GM12878 (cell line): ENCODE results near the gene RAB4B. TPM values are rescaled to one million over a fixed set of nuclear protein-coding genes. Genes with fewer than 3 reads are reported as not detected.

ENCODE experiments used
- ASH2L ChIP-seq: fragments of 300-600, 200-600 bp; sonication (generic); IDR thresholded peaks from 2 replicates; pipeline ENCODE4 v1.6.1; 2017; ENCODE audit warnings: low read depth, mild to moderate bottlenecking, borderline replicate concordance
- ATF3 ChIP-seq: IDR thresholded peaks from 2 replicates; pipeline ENCODE4 v1.6.1; 2011; ENCODE audit warnings: low read depth, mild to moderate bottlenecking, low read length, moderate library complexity, borderline replicate concordance; ENCODE audit errors: extremely low read depth
- CHD1 ChIP-seq: IDR thresholded peaks from 2 replicates; pipeline ENCODE4 v1.6.1; 2012; ENCODE audit warnings: low read depth, low read length, improper control_type of control experiment
- CREM ChIP-seq: IDR thresholded peaks from 2 replicates; pipeline ENCODE4 v1.6.1; 2014; ENCODE audit warnings: antibody characterized with exemption, low read depth
- E2F4 ChIP-seq: IDR thresholded peaks from 2 replicates; pipeline ENCODE4 v1.6.1; 2012; ENCODE audit warnings: low read depth, low read length, improper control_type of control experiment
- HDAC2 ChIP-seq: fragments of 200-600 bp; sonication (generic); IDR thresholded peaks from 2 replicates; pipeline ENCODE4 v1.6.1; 2017
- IKZF1 ChIP-seq: fragments of 450-650 bp; conservative IDR thresholded peaks from 2 replicates; pipeline ENCODE4 v1.6.1; 2017; ENCODE audit warnings: antibody characterized with exemption, mild to moderate bottlenecking
- KAT2A ChIP-seq: conservative IDR thresholded peaks from 2 replicates; pipeline ENCODE4 v1.6.1; 2011; ENCODE audit warnings: low read depth, low read length; ENCODE audit not compliant: control insufficient read depth
- MEF2B ChIP-seq: fragments of 450-650 bp; IDR thresholded peaks from 2 replicates; pipeline ENCODE4 v1.6.1; 2018; ENCODE audit warnings: mild to moderate bottlenecking, moderate library complexity; ENCODE audit not compliant: partially characterized antibody, poor library complexity, severe bottlenecking
- MTA2 ChIP-seq: fragments of 450-650 bp; IDR thresholded peaks from 2 replicates; pipeline ENCODE4 v1.6.1; 2016; ENCODE audit warnings: low read depth, mild to moderate bottlenecking, moderate library complexity
- RELB ChIP-seq: fragments of 450-650 bp; IDR thresholded peaks from 2 replicates; pipeline ENCODE4 v1.6.1; 2017; ENCODE audit warnings: low read depth, mild to moderate bottlenecking, moderate library complexity
- YBX1 ChIP-seq: fragments of 450-650 bp; IDR thresholded peaks from 2 replicates; pipeline ENCODE4 v1.6.1; 2016; ENCODE audit warnings: antibody characterized with exemption
- polyA plus RNA-seq, 11 experiments: library from polyadenylated mRNA; depleted of rRNA in 4 of 11; unstranded in 6 of 11; stranded (reverse) in 5 of 11; fragments of >200 nt; fragmentation: Nextera tagmentation in 4 of 11; fragmentation: Illumina TruSeq in 1 of 11; extraction: Ambion mirVana in 4 of 11; extraction: Trizol in 1 of 11; gene quantifications; 1 replicate in 1 of 11; 2 replicates in 10 of 11; pipeline versions ENCODE4 v1.2.1 to v1.2.3, GENCODE V29; 2011 to 2016; ENCODE audit warnings: inconsistent platforms in 2 of 11, missing spikeins in 2 of 11, low read depth in 1 of 11
- total RNA-seq, 4 experiments: library from RNA; depleted of rRNA in 3 of 4; stranded (reverse); fragments of >200 nt in 3 of 4; fragmentation: Illumina TruSeq in 1 of 4; extraction: Trizol in 1 of 4; gene quantifications; 2 replicates each; pipeline versions ENCODE4 v1.2.1 to v1.2.3, GENCODE V29; 2013 to 2021
- TF ChIP-seq, protein P1 (sequence below): IDR thresholded peaks from 2 replicates; pipeline ENCODE4 v1.6.1; 2011; ENCODE audit warnings: borderline replicate concordance, low read depth, mild to moderate bottlenecking, moderate library complexity, low read length; ENCODE audit not compliant: insufficient read depth, poor library complexity, severe bottlenecking

Gene RAB4B
- total and polyA plus RNA-seq, 10 of the 15 experiments (the other 5 are each of a cell fraction or from before 2014, with no cell fraction given) = 0.60 to 51.5 (median 27.7) TPM

- TF ChIP-seq E2F4 = no peak
- no peak for TF ChIP-seq MEF2B
- peak; percentile 62 for TF ChIP-seq IKZF1
- TF ChIP-seq CHD1 = no peak
- TF ChIP-seq RELB = peak; percentile 45; the same call in 1 of the 2 replicates
- TF ChIP-seq MTA2 = 0 out of 2 replicates have a peak, but pooled peaks have one; percentile 17
- TF ChIP-seq ATF3 = no peak
- TF ChIP-seq YBX1 = 0 out of 2 replicates have a peak, but pooled peaks have one; percentile 40
- no peak for TF ChIP-seq HDAC2
- no peak for TF ChIP-seq KAT2A
- TF ChIP-seq, protein P1, sequence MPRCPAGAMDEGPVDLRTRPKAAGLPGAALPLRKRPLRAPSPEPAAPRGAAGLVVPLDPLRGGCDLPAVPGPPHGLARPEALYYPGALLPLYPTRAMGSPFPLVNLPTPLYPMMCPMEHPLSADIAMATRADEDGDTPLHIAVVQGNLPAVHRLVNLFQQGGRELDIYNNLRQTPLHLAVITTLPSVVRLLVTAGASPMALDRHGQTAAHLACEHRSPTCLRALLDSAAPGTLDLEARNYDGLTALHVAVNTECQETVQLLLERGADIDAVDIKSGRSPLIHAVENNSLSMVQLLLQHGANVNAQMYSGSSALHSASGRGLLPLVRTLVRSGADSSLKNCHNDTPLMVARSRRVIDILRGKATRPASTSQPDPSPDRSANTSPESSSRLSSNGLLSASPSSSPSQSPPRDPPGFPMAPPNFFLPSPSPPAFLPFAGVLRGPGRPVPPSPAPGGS = no peak
- no peak for TF ChIP-seq ASH2L
- TF ChIP-seq CREM = no peak
- TF ChIP-seq, all 136 proteins: peak for 11
These were observed 748 bp downstream of the RAB4B start (continued) for GRCh38 chr19:40778706-40779284.
